GM18502 (cell line): ENCODE measurements around the gene CDNF.
A peak's percentile ranks its signal among the peaks of the same experiment; 100 is the strongest.
"Not testable (repeated sequence)": the region's sequence is repeated elsewhere in the genome, so short reads cannot be mapped to it uniquely, and the experiment has no call there.

ENCODE experiments used
- ATAC-seq: cut with Tn5 transposase; IDR thresholded peaks from one replicate; pipeline ENCODE4 v1.9.1; 2021; ENCODE audit warnings: mild to moderate bottlenecking; ENCODE audit not compliant: unreplicated experiment, poor library complexity

CDNF gene

DNA sequence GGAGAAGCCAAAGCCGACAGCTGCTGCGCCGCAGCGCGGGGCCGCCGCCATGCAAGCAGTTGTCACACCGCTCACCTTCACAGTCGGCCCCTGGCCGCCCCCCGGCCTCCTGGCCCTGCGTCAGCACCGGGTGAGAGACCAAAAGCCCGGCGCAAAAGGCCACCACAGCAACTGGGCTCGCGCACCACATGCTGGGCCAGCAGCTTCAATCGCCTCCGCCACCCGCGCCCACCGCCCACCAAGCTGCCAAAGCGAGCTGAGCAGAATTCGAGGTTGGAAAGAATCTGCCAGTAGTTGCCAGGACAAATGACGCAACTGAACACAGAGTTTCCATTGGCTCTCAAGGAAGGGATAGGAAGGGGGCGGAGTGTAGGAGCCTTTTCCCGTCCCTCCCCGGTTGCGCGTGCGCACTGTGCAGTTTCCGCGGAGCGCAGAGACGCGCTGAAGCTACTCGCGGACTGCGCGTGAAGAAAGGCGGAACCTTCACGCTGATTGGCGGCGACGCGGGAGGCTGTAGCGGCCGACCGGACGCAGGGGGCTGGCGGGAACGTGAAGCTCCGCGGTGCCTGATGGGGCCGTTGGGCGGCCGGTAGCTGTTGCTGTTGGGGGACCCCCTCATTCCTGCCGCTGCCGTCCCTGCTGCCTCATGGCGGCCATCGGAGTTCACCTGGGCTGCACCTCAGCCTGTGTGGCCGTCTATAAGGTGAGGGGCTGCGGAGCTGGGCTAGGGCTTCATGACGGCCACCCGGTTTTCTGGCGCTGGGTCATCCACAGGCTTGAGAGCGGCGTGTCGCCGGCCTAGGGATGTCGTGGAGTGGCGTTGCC, at the start of gene CDNF, which contains the start of the genes HSPA14 and MSANTD7:
Gene CDNF, minus strand, starts transcription at position 281 of the 825 bp plus-strand sequence. Its CDS starts 91 bp downstream, at position 190.
Gene HSPA14, plus strand, starts transcription at position 550 of the 825 bp plus-strand sequence. Its CDS starts 97 bp downstream, at position 647.
Gene MSANTD7, plus strand, starts transcription at position 550 of the 825 bp plus-strand sequence. CDS start 3,979 bp downstream, outside the sequence.
- peak; percentile 95 for ATAC-seq

DNA sequence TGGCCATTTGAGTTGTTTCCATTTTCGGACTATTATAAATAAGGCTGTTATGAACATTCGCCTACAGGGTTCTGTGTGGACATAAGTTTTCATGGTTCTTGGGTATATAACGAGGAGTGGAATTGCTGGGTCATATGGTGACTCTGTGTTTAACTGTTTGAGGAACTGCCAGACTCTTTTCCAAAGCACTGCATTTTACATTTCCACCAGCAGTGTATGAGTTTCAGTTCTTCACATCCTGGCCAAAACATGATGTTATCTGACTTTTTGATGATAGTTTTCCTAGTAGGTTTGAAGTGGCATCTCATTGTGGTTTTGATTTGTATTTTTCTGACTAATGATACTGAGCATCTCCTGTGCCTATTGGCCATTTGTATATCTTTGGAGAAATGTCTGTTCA, 46.2 kb upstream of the CDNF start:
- no peak for ATAC-seq

GRCh38 chr10:14880229-14880628, 42.4 kb upstream of the CDNF start:
- ATAC-seq, result no peak

GRCh38 chr10:14879928-14880193, 42.0 kb upstream of the CDNF start:
- no peak for ATAC-seq

DNA sequence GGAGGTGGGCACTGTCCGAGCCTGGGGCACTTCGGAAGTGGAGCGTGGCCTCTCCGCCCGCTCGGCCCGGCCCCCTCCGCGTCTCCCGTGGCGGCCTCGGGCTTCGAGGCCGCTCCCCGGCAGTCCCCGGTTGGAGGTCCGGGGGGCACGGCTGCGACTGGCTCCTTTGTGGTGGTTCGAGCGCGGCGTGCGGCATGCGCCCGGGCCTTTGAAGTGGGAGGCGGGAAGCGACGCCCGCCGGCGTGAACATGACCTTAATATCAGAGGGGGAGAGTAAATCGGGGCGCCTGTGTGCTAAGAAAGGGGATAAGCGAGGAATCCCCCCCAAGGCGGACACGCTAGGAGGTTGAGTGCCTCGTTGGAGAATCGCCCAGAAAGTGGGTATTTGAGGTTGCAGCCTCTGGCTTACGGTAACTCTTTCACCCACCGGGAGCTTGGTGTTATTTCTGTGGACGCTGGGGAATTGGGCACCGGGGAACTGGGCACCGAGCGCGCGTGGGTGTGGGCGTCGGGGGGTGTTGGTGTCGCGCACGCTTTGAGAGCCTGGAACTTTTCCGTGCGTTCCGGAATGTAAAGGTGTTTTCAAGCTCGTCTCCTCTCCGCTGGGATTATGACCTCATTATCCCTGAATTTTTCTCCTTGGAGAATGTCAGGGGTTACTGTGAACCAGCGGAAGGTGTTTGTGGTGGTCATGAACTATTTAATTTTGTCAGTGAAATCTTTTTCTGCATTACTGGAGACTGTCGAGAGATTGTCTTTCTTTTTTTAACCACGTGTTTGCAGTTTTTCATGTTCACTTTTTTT, 41.5 kb upstream of the CDNF start:
- ATAC-seq, result peak; percentile 34

- ATAC-seq, result peak; percentile 91
Measured at GRCh38 chr10:14878266-14879123, 40.7 kb upstream of the CDNF start, which contains the start of gene SUV39H2. Gene SUV39H2, plus strand, starts transcription at chr10:14878866. Its CDS starts 23 bp downstream, at chr10:14878889.

DNA sequence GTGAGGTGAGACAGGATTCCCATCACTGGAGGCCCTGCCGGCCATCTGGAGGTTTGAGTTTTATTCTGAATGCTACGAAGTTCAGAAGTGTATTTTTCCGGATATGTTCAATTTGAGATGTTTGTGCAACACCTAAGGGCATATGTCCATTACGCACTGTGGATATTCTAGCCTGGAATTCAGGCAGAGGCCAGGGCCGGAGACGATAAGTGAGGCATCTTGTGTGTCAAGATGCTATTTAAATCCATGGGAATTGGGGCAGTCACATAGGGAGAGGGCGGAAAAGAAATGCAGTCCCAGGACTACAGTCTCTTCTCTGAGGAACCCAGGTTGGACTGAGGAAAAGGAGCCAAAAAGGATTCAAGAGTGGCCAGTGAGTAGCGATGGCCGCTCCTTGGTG, 38.9 kb upstream of the CDNF start:
- ATAC-seq, result no peak

DNA sequence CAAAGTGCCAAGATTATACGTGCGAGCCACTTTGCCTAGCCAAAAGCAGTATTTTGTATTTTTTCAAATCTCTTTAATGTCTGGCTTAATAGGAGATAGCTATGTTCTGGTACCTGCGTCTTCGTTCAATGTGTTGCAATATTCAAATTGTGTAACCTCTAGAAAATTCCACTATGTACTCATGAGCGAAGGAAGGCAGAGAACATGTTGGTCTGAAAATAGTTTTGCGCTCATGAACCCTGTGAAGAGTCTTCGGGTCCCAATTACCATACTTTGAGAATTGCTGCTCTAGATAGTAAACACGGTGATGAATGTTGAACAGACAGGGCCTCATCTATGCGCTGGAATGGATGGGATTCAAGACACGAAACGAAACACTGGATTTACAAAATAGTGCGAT, 38.1 kb upstream of the CDNF start:
- no peak for ATAC-seq

DNA sequence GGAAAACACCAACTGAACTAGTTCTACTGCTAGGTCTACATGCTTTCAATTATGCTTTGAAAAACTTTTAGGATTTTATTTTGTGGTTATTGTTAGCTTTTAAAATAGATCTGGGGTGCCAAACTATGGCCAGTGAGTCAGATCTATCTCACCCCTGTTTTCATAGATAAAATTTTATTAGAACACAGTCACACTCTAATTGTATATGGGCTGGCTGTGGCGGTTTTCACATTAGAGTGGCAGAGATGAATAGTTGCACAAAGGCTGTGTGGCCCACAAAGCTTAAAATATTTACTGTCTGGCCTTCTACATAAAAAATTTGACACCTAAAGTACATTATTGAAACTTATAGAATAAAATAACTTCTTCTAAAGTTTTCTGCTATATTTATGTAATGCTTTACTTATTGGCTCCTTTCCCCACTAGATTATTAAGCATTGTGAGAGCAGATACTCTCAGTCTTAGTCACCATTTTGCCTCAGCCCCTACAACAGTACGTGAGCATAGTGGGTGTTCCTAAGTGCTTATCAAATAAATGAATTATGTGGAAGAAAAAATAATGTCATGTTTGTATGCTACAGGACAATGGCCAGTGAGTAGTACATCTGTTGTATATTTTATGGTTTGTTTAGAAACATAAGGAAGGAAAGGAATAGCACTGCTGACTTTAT, 35.4 kb upstream of the CDNF start:
- ATAC-seq, result peak; percentile 53

GRCh38 chr10:14864871-14865270, 27.0 kb upstream of the CDNF start:
- not testable (repeated sequence) for ATAC-seq

- not testable (repeated sequence) for ATAC-seq
Measured at GRCh38 chr10:14864466-14864865, 26.6 kb upstream of the CDNF start.

DNA sequence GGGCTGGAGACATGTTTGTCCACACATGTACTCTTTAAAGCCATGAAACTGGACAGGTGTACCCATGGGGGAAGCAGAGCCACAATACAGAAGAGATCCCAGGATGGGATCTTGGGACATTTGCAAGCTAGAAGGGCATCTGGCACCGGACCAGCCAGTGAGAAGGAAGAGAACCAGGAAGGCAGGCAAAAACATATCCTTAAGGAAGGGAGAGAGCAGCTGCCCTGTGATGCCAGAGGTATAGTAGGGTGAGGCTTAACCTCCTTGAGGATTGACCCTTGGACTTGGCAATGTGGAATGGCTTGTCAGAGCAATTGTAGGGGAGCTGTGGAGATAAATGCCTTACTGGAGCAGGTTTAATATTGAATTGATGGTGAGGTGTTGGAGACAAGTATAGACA, 23.0 kb upstream of the CDNF start:
- no peak for ATAC-seq

GRCh38 chr10:14859775-14860174, 21.9 kb upstream of the CDNF start:
- no peak for ATAC-seq

DNA sequence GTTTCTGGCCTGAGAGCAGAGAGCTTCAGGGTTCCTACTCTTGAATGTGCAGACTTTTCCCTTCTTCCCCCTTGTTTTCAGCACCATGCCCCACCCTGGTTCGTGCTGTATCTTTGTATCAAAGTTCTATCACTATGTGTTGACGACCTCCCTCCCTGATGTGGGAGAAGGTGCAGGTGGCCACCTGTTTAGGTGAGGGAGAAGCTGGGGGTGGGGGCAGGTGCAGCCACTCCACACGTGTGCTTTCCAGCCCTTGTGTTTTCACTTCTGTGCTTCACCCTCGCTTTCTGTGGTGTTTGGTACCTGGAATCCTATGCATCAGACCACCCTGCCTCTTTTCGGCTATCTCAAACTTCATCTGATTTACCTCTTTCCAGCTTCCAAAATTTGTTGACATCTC, 21.2 kb upstream of the CDNF start:
- ATAC-seq, result no peak

GRCh38 chr10:14858338-14858960, 20.6 kb upstream of the CDNF start:
- ATAC-seq, result no peak

DNA sequence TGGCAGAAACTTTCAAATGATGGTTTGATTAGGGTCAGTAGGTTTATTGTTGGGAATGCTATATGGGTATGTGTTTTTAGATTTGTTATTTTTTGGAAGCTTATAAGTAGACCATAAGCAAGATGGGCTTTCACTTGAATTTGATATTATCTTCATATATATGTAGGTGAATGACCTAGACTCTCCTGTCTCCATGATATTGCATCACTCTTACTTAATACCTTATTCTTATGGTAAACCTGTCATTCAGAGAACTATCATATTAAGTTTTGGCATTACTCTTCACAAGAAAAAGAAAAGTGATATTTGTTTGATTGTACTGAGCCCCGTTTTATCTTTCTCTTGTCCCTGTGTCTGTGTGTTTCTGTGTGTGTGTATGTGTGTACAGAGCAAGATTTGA, 17.6 kb upstream of the CDNF start:
- no peak for ATAC-seq

DNA sequence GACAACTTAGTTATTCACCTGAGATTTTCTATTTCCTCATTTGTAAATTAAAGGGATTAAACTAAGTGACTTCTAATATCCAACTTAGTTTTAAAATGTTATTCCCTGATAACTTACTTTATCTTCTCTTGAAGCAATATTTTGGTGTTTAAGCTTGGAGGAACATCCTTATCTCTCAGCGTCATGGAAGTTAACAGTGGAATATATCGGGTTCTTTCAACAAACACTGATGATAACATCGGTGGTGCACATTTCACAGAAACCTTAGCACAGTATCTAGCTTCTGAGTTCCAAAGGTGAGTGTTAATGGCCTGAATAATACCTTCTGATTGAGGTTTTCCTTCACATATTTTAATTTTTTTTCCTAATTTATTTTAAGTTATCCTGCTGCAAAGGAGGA, 14.4 kb upstream of the CDNF start:
- ATAC-seq, result no peak

DNA sequence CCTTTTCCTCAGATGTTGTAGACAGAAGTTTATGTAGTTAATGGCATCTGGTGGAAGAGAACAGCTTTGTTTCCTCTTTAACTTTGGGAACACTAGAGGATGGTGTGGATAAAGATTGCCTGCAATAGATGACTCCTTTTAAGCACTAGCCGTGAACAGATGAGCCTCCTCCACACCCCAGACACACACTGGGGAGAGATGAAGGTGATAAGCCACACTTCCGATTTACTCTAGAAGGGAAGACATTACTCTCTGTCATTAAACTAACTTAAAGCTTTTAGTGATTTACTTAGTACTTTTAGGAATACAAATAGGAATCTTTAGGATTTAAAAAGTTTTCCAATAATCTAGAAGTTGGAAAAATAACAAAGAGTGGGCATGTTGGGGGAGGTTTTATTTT, 7.1 kb upstream of the CDNF start:
- no peak for ATAC-seq

- no peak for ATAC-seq
Measured at GRCh38 chr10:14843327-14843988, 5.6 kb upstream of the CDNF start.
